Measurements from ENCODE around the gene LRRC34. TPM values are rescaled to one million over a fixed set of nuclear protein-coding genes. Genes with fewer than 3 reads are reported as not detected.

The LRRC34 gene
- polyA plus RNA-seq, 1 donor (not counting 4 experiments of a cell fraction or from before 2014, with no cell fraction given) = 0.43 TPM

DNA sequence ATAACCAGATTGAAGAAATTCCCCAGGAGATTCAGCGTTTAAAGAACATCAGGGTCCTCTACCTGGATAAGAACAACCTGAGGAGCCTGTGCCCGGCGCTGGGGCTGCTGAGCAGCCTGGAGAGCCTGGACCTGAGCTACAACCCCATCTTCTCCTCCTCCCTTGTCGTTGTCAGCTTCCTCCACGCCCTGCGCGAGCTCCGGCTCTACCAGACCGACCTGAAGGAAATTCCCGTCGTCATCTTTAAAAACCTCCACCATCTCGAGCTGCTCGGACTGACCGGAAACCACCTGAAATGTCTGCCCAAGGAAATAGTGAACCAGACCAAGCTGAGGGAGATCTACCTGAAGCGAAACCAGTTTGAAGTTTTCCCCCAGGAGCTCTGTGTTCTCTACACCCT lies 9.4 kb upstream of the LRRC34 start:
- Histone ChIP-seq H3K36me3 (ENCODE audit: control insufficient read depth in 2 of 2, extremely low read depth in 1 of 2, insufficient read depth in 2 of 2, low read length in 2 of 2) (no peaks in the 10 kb centered on the region), H3K27ac (ENCODE audit: control insufficient read depth, insufficient read depth, low read length) (no peak overlapping the region), H3K9ac (ENCODE audit: control insufficient read depth, extremely low read depth, insufficient read depth, low read length) (no peak overlapping the region), H3K4me1 (ENCODE audit: control insufficient read depth, extremely low read depth, insufficient read depth, low read length) (no peaks in the 10 kb centered on the region), H3K27me3 (ENCODE audit: control insufficient read depth, extremely low read depth, insufficient read depth, low read length) (peaks cover 5% of the 10 kb centered on the region), H4K20me1 (ENCODE audit: control insufficient read depth, extremely low read depth, insufficient read depth, low read length) (no peaks in the 10 kb centered on the region), H3K4me3 (ENCODE audit: control insufficient read depth in 2 of 3, extremely low read depth in 1 of 3, insufficient read depth in 2 of 3, low read depth in 1 of 3, low read length in 3 of 3) (no peak overlapping the region), H3K79me2 (ENCODE audit: control insufficient read depth, insufficient read depth, low read length) (no peaks in the 10 kb centered on the region), H3K9me1 (ENCODE audit: control insufficient read depth, extremely low read depth, insufficient read depth, low read length) (no peaks in the 10 kb centered on the region), H3K9me3 (ENCODE audit: control insufficient read depth, low read depth, low read length) (no peaks in the 10 kb centered on the region), H3K4me2 (ENCODE audit: control insufficient read depth, extremely low read depth, insufficient read depth, low read depth, low read length) (no peak overlapping the region), H2AFZ (ENCODE audit: control insufficient read depth, low read length) (no peak overlapping the region)
- FAIRE-seq = no peak
- no peak for DNase-seq (ENCODE audit: low read depth, low spot score)
- TF ChIP-seq, protein P1, sequence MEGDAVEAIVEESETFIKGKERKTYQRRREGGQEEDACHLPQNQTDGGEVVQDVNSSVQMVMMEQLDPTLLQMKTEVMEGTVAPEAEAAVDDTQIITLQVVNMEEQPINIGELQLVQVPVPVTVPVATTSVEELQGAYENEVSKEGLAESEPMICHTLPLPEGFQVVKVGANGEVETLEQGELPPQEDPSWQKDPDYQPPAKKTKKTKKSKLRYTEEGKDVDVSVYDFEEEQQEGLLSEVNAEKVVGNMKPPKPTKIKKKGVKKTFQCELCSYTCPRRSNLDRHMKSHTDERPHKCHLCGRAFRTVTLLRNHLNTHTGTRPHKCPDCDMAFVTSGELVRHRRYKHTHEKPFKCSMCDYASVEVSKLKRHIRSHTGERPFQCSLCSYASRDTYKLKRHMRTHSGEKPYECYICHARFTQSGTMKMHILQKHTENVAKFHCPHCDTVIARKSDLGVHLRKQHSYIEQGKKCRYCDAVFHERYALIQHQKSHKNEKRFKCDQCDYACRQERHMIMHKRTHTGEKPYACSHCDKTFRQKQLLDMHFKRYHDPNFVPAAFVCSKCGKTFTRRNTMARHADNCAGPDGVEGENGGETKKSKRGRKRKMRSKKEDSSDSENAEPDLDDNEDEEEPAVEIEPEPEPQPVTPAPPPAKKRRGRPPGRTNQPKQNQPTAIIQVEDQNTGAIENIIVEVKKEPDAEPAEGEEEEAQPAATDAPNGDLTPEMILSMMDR (optimal IDR thresholded peaks at IDR 0.05 in 1 of 3, IDR thresholded peaks at IDR 0.05 in 1 of 3, conservative IDR thresholded peaks at IDR 0.05 in 1 of 3; ENCODE audit: extremely low read depth in 1 of 3, insufficient read depth in 2 of 3, low read length in 3 of 3) = no peak
- TF ChIP-seq EZH2 (IDR thresholded peaks at IDR 0.05; ENCODE audit: low read length) = no peak
- dilution Hi-C loops (cut with MboI; ENCODE audit: extremely low pct_ligation_motif_present, low sequenced_read_pairs) = no loop called here

DNA sequence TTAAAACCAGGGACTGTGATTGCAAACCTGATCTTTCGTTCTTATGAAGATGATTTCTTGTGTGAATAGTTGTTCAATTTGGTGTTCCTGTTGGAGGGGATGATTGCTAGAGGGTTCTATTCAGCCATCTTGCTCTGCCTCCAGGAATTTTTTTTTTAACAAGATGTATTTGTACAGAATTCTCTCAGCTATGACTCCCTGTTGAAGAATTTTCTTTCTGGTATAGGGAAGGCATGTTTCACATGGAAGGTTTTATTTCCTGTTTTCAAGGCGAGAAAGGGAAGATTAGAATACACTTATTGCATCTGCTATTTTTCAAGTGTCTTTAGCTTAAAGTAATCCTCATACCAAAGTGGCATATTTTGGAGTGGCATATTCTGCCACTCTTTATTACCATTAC lies 5.6 kb upstream of the LRRC34 start:
- TF ChIP-seq, protein P1 (optimal IDR thresholded peaks at IDR 0.05 in 1 of 3, IDR thresholded peaks at IDR 0.05 in 1 of 3, conservative IDR thresholded peaks at IDR 0.05 in 1 of 3; ENCODE audit: extremely low read depth in 1 of 3, insufficient read depth in 2 of 3, low read length in 3 of 3) = no peak
- no peak for TF ChIP-seq EZH2 (IDR thresholded peaks at IDR 0.05; ENCODE audit: low read length)
- no peaks in the 10 kb centered on the region for H3K4me1 ChIP-seq (ENCODE audit: control insufficient read depth, extremely low read depth, insufficient read depth, low read length)
- H3K9ac ChIP-seq (ENCODE audit: control insufficient read depth, extremely low read depth, insufficient read depth, low read length) = no peak overlapping the region
- H3K4me3 ChIP-seq (ENCODE audit: control insufficient read depth in 2 of 3, extremely low read depth in 1 of 3, insufficient read depth in 2 of 3, low read depth in 1 of 3, low read length in 3 of 3) = no peak overlapping the region
- H4K20me1 ChIP-seq (ENCODE audit: control insufficient read depth, extremely low read depth, insufficient read depth, low read length) = no peaks in the 10 kb centered on the region
- no peaks in the 10 kb centered on the region for H3K36me3 ChIP-seq (ENCODE audit: control insufficient read depth in 2 of 2, extremely low read depth in 1 of 2, insufficient read depth in 2 of 2, low read length in 2 of 2)
- H3K9me1 ChIP-seq (ENCODE audit: control insufficient read depth, extremely low read depth, insufficient read depth, low read length) = no peaks in the 10 kb centered on the region
- FAIRE-seq (no peak), DNase-seq (ENCODE audit: low read depth, low spot score) (no peak)
- no peak overlapping the region for H3K4me2 ChIP-seq (ENCODE audit: control insufficient read depth, extremely low read depth, insufficient read depth, low read depth, low read length)
- H3K27me3 ChIP-seq (ENCODE audit: control insufficient read depth, extremely low read depth, insufficient read depth, low read length) = peaks cover 5% of the 10 kb centered on the region
- no peaks in the 10 kb centered on the region for H3K79me2 ChIP-seq (ENCODE audit: control insufficient read depth, insufficient read depth, low read length)
- no peak overlapping the region for H3K27ac ChIP-seq (ENCODE audit: control insufficient read depth, insufficient read depth, low read length)
- dilution Hi-C loops (cut with MboI; ENCODE audit: extremely low pct_ligation_motif_present, low sequenced_read_pairs) = no loop called here
- peaks cover 3% of the 10 kb centered on the region for H3K9me3 ChIP-seq (ENCODE audit: control insufficient read depth, low read depth, low read length)
- peak overlapping the region; percentile 68 for H2AFZ ChIP-seq (ENCODE audit: control insufficient read depth, low read length)
